ENCODE data around the gene CKS1B.

GRCh38 chr1:154970631-154971340 is 3.7 kb upstream of the CKS1B start, which contains the start of gene SHC1:
- TF ChIP-seq ZFP3 (CRISPR knock-in tag; IDR thresholded peaks at IDR 0.05) (no peak), ARNTL (CRISPR knock-in tag; IDR thresholded peaks at IDR 0.05; ENCODE audit: borderline replicate concordance, low read depth) (no peak), PATZ1 (CRISPR knock-in tag; IDR thresholded peaks at IDR 0.05; ENCODE audit: borderline replicate concordance) (peak; percentile 80), TOX (CRISPR knock-in tag; IDR thresholded peaks at IDR 0.05; ENCODE audit: borderline replicate concordance) (no peak), ZFP30 (CRISPR knock-in tag; IDR thresholded peaks at IDR 0.05) (no peak), TCF4 (CRISPR knock-in tag; IDR thresholded peaks at IDR 0.05; ENCODE audit: borderline replicate concordance) (no peak), POU6F1 (CRISPR knock-in tag; IDR thresholded peaks at IDR 0.05; ENCODE audit: borderline replicate concordance, low read depth) (no peak), ZNF565 (CRISPR knock-in tag; conservative IDR thresholded peaks at IDR 0.05; ENCODE audit: low read depth) (no peak), GLIS3 (CRISPR knock-in tag; IDR thresholded peaks at IDR 0.05) (no peak), PPARA (CRISPR knock-in tag; IDR thresholded peaks at IDR 0.05; ENCODE audit: borderline replicate concordance) (no peak), RARB (CRISPR knock-in tag; IDR thresholded peaks at IDR 0.05) (no peak), CREB5 (CRISPR knock-in tag; IDR thresholded peaks at IDR 0.05; ENCODE audit: low read depth) (no peak)
